Measurements from ENCODE around the gene FBXO21. TPM values are rescaled to one million over a fixed set of nuclear protein-coding genes. Genes with fewer than 3 reads are reported as not detected.
"Not testable (repeated sequence)": the region's sequence is repeated elsewhere in the genome, so short reads cannot be mapped to it uniquely, and the experiment has no call there.

FBXO21 gene
- total RNA-seq, 1 experiment from 2014 or later = 230 TPM

DNA sequence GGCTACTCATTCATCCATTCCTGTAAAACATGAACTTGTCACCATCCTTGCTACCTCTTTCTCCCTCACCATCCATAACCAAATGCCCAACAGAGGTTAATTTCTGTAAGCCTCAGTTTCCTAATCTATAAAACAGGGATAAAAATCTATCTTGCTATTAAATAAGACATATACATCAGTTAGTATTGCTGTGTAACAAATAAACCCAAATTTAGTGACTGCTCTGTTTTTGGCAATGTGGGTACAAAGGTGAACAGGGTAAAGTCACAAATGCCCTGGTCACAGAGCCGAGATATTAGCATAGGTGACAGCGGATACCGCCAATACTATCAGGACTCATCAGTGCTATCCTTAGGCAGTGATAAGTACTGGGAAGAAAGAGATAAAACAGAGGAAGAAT, 3.6 kb upstream of the FBXO21 start:
- H2AFZ ChIP-seq (ENCODE audit: low read length) = no peak overlapping the region
- ChIA-PET CTCF (no interaction called here), POLR2A (ENCODE audit: unreplicated experiment) (no interaction called here)
- H3K79me2 ChIP-seq (ENCODE audit: low read length) = peaks cover 10% of the 10 kb centered on the region
- no peaks in the 10 kb centered on the region for H3F3A ChIP-seq (ENCODE audit: low read length, unreplicated experiment)
- no TSS peak for BruUV-seq (replicated peaks)
- no peak overlapping the region for H3K9ac ChIP-seq (ENCODE audit: low read length)
- no peaks in the 10 kb centered on the region for H3K9me3 ChIP-seq (ENCODE audit: low read length)
- TF ChIP-seq EZH2phosphoT487 (IDR thresholded peaks at IDR 0.05; ENCODE audit: borderline replicate concordance, low read length) (no peak), EZH2 (IDR thresholded peaks at IDR 0.05; ENCODE audit: low read length, unreplicated experiment) (no peak)
- TF ChIP-seq, protein P1, sequence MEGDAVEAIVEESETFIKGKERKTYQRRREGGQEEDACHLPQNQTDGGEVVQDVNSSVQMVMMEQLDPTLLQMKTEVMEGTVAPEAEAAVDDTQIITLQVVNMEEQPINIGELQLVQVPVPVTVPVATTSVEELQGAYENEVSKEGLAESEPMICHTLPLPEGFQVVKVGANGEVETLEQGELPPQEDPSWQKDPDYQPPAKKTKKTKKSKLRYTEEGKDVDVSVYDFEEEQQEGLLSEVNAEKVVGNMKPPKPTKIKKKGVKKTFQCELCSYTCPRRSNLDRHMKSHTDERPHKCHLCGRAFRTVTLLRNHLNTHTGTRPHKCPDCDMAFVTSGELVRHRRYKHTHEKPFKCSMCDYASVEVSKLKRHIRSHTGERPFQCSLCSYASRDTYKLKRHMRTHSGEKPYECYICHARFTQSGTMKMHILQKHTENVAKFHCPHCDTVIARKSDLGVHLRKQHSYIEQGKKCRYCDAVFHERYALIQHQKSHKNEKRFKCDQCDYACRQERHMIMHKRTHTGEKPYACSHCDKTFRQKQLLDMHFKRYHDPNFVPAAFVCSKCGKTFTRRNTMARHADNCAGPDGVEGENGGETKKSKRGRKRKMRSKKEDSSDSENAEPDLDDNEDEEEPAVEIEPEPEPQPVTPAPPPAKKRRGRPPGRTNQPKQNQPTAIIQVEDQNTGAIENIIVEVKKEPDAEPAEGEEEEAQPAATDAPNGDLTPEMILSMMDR (conservative IDR thresholded peaks at IDR 0.05; ENCODE audit: low read depth, low read length) = no peak
- no peaks in the 10 kb centered on the region for H3K9me2 ChIP-seq (replicated peaks; ENCODE audit: low read length)
- H4K20me1 ChIP-seq (ENCODE audit: low read length) = peaks cover 8% of the 10 kb centered on the region
- no peaks in the 10 kb centered on the region for H3K36me3 ChIP-seq (ENCODE audit: low read depth, low read length)
- H3K4me3 ChIP-seq (ENCODE audit: low read length) = no peak overlapping the region
- H3K4me1 ChIP-seq (ENCODE audit: insufficient read depth, low read length) = peaks cover 5% of the 10 kb centered on the region
- ATAC-seq = no peak
- no peaks in the 10 kb centered on the region for H3K27me3 ChIP-seq (ENCODE audit: low read length)
- intact Hi-C loops (cut with micrococcal nuclease) = no loop called here
- no peak for DNase-seq
- H3K4me2 ChIP-seq (ENCODE audit: low read length) = no peak overlapping the region
- H3K27ac ChIP-seq (ENCODE audit: low read length) = no peak overlapping the region

DNA sequence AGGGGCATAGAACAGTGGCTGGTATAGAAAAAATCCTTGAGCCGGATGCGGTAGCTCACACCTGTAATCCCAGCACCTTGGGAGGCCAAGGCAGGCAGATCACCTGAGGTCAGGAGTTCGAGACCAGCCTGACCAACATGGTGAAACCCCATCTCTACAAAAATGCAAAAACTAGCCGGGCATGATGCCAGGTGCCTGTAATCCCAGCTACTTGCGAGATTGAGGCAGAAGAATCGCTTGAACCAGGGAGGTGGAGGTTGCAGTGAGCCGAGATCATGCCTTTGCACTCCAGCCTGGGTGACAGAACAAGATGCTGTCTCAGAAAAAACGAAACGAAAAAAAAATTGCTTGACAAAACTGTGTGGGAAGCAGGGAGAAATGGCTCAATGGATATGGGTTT, 2.3 kb upstream of the FBXO21 start:
- ATAC-seq; H3K4me3 ChIP-seq (ENCODE audit: low read length); H3K36me3 ChIP-seq (ENCODE audit: low read depth, low read length); H2AFZ ChIP-seq (ENCODE audit: low read length); intact Hi-C loops (cut with micrococcal nuclease); H3K9me2 ChIP-seq (replicated peaks; ENCODE audit: low read length); H3K9ac ChIP-seq (ENCODE audit: low read length); BruUV-seq (replicated peaks); POLR2A ChIA-PET (ENCODE audit: unreplicated experiment); H3K27me3 ChIP-seq (ENCODE audit: low read length); H3F3A ChIP-seq (ENCODE audit: low read length, unreplicated experiment); H3K4me2 ChIP-seq (ENCODE audit: low read length); H3K27ac ChIP-seq (ENCODE audit: low read length); H3K9me3 ChIP-seq (ENCODE audit: low read length); CTCF ChIA-PET; DNase-seq: not testable (repeated sequence)
- Histone ChIP-seq H3K4me1 (ENCODE audit: insufficient read depth, low read length) (peaks cover 16% of the 10 kb centered on the region), H3K79me2 (ENCODE audit: low read length) (peaks cover 23% of the 10 kb centered on the region), H4K20me1 (ENCODE audit: low read length) (peaks cover 14% of the 10 kb centered on the region)

DNA sequence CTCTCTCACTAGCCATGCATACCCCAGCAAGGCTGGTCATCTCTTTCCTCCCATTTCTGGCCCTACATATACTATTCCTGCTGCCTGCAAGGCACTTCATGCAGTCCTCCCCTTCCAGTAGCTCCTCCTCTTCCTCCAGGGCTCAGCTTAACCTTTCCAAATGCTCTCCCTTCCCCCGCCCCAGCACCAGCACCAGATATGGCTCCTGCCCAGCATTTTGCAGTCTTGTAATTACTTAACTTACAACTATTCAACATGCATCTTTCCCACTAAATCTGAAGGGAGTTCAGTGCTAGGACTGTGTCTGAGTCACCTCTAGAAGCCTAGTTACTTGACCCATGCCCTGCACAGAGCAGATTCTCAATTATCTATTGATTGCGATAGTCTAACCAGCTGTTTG, 1.8 kb upstream of the FBXO21 start:
- Histone ChIP-seq H3K79me2 (ENCODE audit: low read length) (peaks cover 27% of the 10 kb centered on the region), H2AFZ (ENCODE audit: low read length) (no peak overlapping the region), H4K20me1 (ENCODE audit: low read length) (peaks cover 14% of the 10 kb centered on the region), H3K9ac (ENCODE audit: low read length) (no peak overlapping the region), H3K4me2 (ENCODE audit: low read length) (no peak overlapping the region), H3K27ac (ENCODE audit: low read length) (no peak overlapping the region), H3K9me3 (ENCODE audit: low read length) (no peaks in the 10 kb centered on the region), H3K4me3 (ENCODE audit: low read length) (no peak overlapping the region), H3K4me1 (ENCODE audit: insufficient read depth, low read length) (peaks cover 16% of the 10 kb centered on the region), H3K36me3 (ENCODE audit: low read depth, low read length) (peaks cover 3% of the 10 kb centered on the region; the same call in 1 of the 2 replicates), H3F3A (ENCODE audit: low read length, unreplicated experiment) (no peaks in the 10 kb centered on the region), H3K27me3 (ENCODE audit: low read length) (no peaks in the 10 kb centered on the region), H3K9me2 (replicated peaks; ENCODE audit: low read length) (no peaks in the 10 kb centered on the region)
- no TSS peak for BruUV-seq (replicated peaks)
- ATAC-seq = no peak
- intact Hi-C loops (cut with micrococcal nuclease) = no loop called here
- TF ChIP-seq, protein P1 (conservative IDR thresholded peaks at IDR 0.05; ENCODE audit: low read depth, low read length) = no peak
- TF ChIP-seq EZH2 (IDR thresholded peaks at IDR 0.05; ENCODE audit: low read length, unreplicated experiment) = no peak
- no peak for TF ChIP-seq EZH2phosphoT487 (IDR thresholded peaks at IDR 0.05; ENCODE audit: borderline replicate concordance, low read length)
- POLR2A ChIA-PET (ENCODE audit: unreplicated experiment) = no interaction called here
- CTCF ChIA-PET = no interaction called here
- no peak for DNase-seq
